Effector CD4-positive, alpha-beta T cell (primary cell): ENCODE data around the gene FHIT.

Experiments used
- DNase-seq: peaks from one replicate; pipeline ENCODE4 v3.0.0-alpha.2; 2020

The FHIT gene

DNA sequence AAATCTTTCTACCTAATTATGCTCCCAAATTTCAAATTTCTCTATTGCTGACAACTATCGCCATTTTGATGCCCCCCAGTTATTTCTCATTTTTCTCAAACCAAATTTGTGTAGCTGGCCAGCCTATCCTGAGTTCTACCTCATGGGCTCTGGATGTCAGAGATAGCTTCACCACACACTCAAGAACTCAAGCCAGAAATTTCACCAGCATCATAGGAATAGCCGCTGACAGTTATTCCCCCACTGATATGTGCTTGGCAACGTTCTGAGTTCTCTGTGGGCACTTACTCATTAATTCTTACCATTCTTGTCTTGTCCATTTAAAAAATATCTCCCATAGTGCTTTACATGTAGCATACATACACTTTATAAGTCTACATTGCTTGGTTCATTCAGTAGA, 264.7 kb downstream of the FHIT start:
- no peak for DNase-seq

DNA sequence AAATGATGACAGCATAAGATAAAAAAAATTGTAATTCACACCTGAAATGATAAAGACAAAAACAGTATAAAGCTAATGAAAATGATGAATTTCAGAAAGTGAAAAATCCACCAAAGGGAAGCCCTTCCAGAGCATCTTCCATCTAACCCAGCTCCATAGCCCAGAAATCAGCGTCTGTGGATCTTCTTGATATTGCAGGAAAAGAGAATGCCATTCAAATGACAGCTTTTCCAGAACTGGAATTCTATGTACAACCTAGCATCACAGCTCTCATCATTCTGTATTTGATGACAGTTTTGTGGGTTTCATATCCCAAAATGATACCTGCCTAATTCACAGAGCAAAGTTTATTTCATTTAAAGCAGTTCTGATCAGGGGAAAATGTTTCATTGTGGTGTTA, 267.3 kb downstream of the FHIT start:
- no peak for DNase-seq

DNA sequence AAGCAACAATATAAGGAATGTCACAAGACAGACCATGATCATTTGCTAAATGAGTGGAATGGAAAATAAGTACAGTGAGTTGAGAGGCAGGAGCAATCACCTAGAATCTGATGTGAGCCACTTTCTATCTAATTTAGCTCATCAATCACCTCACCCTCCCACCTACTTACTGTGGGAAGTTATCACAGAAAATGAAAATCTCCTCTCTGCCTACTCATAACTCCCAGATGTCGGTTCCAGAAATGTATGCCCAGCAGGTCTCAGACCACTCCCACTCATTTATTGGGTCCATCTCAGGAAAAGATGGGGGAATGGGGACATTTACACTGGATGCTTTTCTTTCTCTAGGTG, 270.9 kb downstream of the FHIT start:
- DNase-seq = no peak

DNA sequence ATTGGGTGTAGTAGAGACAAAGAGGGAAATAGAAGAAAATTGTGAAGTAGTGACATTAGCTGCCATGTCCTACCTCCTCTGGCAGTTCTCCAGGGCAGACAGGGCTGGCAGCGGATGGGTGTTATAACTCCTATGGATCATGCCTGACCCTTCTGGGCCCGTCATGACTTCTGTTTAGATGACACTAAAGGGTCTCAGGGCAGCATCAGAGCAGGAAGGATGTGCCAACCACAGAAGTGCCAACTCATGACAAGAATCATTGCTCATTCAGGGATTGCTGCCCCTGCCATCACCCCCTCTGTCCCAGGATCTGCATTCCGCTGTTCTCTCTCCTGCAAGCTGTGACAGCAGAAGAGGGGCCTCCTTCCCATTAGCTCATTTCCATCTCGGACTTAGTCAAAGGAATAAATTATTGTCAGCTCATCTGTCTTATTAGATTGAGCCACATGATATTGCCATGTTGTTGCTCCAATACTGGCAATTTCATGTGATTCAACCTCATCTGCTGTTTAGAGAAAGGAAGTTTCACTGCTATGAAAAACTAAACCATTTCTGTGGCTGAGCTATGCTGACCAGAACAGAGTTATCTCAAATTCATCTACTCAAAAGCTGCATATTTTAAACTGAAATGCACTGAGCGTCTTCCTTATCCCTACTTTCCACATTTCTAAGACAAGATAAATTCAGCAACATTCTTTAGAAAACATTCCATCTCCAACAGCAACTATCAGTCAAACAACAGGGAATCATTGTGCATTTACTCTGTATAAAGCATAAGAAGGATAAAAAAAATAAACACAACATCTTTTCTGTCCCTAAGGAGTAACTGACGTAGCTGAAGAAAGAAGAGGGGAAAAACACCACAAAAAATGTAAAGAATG, 271.6 kb downstream of the FHIT start:
- no peak for DNase-seq

DNA sequence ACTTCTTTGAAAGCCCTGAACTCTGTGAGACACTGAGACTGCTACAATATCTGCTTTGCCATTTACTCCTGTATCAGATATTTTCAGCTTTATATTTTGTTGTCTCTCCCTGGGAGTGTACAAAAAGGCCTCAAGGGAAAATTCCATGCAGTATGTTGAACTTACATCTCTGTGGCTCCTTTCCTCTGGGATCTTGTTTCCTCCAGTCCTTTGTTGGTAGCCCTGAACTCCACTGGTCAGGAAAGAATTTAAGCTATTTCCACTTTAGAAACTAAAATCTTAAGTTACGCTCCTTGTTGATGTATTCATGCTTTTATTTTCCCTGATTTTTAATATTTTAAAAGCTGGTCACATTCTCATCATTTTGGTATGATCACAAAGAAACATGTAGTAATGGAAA, 277.9 kb downstream of the FHIT start:
- no peak for DNase-seq

DNA sequence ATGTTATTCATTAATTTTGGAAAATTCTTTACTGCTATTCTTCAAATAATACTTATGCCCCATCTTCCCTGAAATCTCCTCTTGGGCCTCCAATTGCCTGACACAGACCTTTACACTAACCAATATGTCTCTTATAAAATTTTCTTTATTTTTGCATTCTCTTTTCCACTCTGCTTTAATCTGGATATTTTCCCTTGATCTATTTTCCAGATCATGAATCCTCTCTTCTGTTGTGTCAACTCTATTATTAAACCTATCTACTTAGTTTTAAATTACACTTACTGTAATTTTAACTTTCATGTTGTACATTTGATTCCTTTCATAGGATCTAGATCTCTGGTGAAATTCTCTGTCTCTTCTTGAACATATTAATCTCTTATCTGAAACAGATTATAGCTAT, 278.7 kb downstream of the FHIT start:
- DNase-seq = no peak

DNA sequence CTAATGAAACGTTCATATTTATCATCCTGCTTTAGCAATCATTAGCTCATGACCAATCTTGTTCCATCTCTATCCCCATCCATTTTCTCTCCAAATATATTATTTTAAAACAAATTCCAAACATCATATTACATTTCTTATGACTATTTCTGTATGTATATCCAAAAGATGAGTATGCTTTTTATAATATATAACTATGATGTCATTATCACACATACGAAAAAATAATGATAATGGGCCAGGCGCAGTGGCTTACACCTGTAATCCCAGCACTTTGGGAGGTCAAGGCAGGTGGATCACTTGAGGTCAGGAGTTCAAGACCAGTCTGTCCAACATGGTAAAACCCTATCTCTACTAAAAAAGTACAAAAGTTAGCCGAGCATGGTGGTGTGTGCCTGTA, 280.4 kb downstream of the FHIT start:
- no peak for DNase-seq

DNA sequence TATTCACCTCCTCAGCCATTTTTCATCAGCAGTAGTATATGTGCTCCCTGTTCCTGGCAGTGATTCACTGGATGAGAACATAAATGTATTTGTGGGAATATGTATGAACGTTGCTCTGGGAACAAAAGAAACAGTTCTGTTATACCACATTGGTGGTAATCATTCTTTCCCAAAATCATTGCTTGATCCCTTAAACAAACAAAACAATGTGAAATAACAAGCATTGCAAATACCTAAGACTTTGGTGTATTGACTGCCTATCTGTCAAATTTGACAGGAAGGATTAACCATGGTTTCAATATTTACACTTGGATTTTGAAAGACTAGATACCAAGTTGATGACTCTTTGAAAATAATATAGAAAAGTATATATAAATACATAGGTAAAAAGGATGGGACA, 284.1 kb downstream of the FHIT start:
- DNase-seq = no peak

DNA sequence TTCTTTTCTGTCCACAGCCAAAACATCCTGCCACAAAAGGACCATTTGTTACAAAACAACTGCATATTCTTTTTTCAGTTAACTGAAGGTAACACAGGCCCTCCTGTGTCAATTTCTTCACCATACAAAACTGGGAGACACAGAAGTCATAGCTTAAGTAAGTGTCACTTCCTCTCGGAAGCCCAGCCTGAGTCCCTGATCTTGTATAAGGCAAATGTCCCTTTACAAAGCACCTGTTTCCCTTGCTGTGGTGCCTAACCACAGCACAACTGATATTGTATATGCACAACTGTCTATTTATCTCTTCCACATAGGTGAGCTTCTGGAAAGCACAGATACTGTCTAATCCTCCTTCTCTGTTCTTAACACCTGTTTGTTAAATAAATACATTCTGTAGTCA, 293.7 kb downstream of the FHIT start:
- DNase-seq = no peak

DNA sequence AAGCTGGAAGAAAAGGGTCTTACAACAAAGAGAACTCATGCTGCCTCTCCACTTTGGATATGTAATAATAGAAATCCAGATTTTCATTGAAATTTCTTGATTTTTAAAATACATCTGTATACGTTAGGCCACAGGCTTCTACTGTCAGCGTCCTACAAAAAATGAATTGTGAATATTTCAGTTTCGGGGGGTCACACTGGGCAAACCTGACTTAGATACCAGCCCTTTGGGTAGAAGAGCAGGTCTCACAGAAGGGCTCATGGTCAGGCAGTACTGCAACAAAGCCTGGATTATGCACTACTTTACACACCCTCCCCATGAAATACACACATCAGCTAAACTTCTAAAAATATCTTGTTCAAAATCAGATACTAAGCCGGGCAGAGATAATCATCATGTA, 294.5 kb downstream of the FHIT start:
- DNase-seq = no peak

DNA sequence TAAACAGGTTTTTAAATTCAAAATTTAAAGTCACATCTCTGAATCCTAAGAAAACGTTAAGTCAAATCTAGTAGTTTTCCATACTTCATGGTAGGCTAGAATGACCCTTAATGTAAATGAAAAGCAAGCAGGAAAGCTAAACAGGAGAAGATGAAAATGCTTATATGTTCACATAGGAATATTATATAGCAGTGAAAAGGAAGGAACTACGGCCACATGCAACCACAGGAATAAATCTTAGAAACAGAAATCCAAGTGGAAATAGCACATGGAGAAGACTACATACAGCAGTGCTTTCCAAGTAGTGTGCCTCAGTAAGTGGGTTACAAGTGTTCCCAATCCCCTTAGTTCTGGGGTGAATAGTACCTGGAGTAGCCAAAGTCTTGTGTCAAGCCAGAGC, 296.2 kb downstream of the FHIT start:
- no peak for DNase-seq

DNA sequence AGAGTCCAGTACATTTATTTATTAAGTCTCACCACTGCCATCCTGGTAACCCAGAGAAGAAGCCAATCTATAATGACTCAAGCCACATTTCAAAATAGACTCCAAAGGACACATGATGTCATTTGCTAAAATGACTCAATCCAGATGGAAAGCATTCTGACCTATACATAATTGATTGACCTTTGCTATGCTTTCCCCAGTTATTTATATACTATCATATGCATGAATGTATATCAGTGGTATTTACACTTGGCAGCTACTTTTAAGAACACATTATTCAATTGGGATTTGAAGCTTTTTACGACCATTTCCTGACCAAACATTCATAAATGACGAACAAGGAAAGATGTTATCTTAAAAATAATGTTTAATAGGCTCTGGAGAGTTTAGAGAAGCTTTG, 297.2 kb downstream of the FHIT start:
- DNase-seq = no peak

DNA sequence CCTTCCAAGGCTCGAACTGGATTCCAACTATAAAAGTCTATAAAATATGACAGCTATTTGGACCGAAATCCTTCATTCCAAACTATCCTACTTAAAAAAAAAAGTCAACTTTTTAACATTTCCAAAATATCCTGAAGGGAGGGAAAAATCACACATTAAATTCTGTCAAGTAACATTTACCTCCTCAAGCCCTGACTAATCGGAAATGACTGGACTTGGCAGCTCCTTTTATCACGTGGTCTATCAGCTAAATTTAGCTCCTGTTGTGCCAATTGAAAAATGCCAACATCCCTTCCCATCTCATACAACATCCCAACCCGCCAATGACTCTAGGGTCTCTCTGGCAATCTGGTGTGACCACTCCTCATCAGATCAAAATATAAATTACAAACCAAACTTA, 297.9 kb downstream of the FHIT start:
- no peak for DNase-seq

DNA sequence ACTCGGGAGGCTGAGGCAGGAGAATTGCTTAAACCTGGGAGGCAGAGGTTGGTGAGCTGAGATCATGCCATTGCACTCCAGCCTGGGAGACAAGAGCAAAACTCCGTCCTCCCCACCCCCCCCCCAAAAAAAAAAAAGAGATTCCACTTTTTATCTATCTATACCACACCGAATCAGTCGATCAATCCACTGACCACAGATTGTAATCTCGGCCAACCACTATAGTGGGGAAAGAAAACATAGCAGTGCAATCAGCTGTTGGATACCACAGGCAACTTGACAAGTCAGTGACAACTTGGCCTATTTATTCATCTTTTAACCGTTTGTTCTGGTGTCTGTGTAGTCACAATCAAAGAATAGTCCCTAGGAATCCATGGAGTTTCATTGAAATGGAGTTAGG, 299.2 kb downstream of the FHIT start:
- no peak for DNase-seq

DNA sequence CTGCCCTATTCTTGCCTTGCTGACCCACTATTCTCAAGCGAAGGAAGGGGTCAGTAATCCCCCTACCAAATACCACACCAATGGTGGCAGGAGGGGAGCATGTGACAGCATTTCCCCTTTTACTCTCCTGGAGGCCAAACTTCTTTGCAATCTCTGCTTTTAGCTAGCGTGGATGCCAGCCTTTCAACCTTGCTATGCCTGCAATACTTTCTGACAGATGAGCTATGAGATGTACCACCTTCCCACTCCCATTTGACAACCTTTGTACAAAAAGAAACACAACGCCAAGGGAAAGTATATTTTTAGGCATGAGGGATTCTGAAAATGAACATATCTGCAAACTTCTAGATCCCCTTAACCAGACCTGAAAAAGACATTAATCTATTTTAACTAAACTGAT, 302.1 kb downstream of the FHIT start:
- DNase-seq = no peak

DNA sequence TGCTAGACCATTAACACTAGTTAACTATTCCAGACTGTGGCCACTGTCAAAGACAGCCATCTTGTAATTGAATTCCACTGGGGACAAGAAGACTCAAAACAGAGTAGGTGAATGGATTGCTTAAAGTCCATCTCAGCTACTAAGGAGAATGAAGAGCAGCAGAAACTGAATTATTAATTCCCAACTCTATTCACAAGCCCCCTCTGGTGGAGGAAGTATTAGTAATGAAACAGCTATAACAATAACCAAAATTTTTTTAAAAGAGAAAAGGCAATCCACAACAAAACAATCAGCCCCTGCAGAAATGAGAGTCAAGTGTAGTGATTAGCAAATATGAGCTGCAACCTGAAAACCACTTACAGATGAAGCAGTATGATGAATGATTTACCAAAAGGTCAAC, 302.8 kb downstream of the FHIT start:
- no peak for DNase-seq

DNA sequence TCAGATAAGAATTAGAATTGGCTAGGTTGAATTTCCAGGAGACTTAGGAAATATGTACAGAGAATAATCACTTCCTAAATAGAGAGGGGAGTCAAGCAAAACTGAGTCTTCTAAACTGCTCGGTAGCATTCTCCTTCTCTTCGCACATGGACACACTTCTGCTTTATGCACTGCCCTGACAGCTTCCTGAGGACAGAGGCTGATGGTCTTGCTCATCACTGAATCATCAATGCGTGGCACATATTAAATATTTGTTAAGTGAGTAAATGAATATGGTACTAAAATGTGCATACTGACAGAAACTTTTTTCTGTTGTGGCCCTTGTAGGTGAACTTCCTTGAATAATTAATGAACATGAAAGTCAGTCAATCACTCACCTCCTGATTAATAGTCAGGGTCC, 315.5 kb downstream of the FHIT start:
- no peak for DNase-seq

DNA sequence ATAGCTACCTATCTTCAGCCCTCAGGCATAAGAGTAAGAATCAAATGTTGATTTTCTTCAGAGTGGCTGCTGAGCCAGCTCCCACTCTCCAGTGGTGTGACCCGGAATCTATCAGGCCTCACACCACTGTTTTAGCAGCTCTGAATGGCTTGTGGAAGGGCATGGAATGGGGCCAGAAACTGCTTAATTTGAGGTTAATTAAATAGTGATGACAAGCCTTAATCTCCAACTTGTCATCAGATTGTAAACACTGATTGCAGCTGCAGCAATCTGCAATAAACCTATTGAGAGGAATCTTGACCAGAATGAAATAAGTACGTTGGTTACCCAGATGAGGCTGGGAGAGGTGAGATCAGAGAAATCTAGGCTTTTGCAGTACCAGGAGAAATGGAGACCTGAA, 317.4 kb downstream of the FHIT start:
- no peak for DNase-seq

DNA sequence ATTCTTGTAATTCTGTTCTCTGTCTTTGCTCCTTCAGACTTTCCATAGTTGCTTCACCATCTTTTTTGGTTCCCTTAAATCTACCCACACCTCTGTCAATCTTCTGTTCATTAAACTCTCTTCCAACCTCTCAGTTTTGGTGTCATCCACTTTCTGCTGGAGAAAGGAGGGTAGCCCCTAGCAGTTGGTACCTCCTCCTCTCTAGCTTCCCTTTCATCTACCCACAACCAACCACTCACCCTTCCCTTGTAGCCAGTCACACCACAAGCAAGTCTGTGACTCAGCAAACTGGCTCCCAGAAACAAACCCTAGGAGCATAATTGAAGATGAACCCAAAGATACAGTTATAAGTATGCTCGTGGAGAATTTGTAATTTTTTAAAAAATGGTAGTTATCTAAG, 318.6 kb downstream of the FHIT start:
- no peak for DNase-seq

DNA sequence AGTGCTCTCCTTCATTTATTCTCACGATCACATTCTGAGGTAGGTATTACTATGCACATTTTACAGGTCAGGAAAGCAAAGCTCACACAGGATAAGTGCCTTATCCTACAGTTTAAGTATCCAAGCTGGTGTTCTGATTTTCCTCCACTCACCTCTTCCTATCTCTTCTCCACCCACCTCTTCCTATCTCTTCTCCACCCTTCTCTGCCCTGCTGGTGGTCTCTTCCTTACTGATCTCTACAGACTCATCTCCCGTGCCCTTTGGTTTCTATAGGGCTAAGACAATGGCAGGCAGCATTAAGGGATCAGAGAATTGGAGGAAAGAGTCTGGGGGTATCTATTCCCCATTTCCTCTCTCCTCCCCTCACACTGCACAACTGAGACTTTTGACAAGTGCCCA, 319.1 kb downstream of the FHIT start:
- DNase-seq = no peak

DNA sequence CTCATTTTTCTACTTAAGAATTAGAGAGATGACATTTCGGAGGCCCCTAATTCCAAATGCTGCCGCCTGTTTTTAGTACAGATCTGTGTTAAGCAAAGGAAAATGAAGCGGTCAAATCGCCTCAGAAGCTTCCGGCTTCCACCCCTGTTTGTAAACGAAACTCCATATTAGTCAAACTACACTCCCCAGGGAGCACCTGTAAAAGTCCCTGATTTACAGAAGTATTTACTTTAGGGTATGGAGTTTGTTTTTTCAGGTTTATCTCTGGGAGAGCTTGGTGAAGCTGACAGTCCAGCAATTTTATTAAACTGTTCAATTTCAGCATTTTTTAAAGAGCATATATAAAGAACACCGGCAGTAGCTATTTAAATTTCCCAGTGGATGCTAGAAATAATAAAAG, 319.8 kb downstream of the FHIT start:
- DNase-seq = no peak

DNA sequence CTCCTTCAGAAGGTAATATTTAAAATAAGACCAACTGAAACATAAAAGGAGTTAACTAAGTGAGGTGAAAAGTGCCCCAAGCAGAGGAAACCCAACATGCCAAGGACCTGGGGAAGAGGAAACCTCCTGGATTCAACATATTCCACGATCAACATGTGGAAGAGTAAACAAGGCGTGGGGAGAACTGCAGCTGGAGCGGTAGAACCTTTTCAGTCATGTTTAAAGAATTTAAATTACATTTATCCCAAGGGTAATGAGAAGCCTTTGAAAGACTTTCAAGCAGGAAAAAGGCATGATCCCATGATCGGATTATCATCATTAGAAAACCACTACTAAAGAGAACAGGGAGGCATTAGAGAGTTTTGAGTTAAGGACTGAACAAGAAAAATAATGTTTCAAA, 330.7 kb downstream of the FHIT start:
- DNase-seq = no peak

DNA sequence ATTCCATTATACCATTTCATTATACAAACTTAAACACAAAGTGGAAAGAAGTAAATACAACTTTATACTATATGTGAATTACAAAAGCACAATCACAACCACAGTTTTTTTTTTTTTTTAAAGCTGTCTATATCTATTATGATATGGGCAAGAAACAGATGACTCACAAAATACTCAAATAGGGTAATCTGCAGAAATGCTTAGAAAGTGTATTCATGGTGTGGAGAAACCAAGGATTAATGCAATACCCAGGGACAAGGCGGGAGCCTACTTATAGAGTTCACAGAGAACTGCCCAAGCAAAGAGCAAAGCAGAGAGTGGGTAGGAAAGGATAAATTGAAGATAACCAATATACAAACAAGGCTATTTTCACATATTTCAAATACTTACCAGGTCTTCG, 332.0 kb downstream of the FHIT start:
- DNase-seq = no peak

DNA sequence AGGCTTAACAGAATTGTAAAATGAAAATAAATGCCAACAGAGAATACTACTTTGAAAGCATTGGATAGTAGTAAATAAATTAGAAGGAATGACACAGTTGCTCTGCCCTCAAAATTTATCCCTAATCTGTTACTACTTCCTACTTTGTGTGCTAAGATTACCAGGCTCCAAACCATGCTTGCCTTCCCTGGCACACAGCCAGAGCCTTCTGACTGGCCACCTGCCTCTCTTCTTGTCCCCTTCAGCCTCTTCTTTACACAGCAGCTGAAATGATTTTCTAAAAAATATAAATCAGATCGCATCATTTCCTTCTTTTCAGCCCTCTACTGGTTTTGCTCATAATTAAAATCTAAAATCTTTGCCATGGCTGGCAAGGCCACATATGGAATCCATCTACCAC, 334.1 kb downstream of the FHIT start:
- no peak for DNase-seq

DNA sequence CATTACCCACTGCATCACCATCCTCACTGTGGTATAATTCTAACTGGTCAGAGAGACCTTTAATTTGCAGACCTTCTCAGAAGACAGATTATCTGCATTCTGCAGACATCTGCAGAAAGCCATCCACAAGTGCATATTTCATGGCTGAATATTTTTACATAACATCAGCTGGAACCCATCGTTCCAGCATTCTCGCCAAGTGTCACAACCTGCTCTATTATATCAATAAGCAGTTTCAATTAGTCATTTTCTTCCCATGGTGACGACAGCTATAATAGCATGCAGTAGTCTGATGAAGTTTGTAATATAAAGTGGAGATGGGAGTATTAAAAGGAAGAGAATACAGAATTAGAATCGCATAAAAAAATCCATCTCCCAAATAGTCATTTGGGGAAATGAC, 334.7 kb downstream of the FHIT start:
- DNase-seq = no peak

DNA sequence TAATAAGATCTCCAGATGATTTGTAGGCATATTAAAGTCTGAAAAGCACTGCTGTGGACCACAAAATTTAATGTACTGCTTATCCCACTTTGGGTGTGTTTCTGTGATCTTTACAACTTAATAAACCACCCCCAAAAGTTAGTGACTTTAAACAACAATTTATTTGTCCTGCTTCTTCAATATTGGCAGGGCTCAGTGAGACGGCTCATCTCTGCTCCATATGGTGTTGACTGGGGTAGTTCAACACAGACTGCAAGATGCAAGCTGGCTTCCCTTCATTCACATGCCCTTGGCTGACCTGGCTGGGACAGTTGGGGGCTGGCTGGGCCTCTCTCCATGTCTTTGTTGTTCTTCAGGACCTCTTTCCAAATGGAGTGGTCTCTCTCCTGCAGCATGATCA, 337.8 kb downstream of the FHIT start:
- DNase-seq = no peak
